ENCODE data around the gene CTDSPL2.
"Not testable (repeated sequence)": the region's sequence is repeated elsewhere in the genome, so short reads cannot be mapped to it uniquely, and the experiment has no call there.

CTDSPL2 gene

GRCh38 chr15:44542596-44542995, 115.2 kb downstream of the CTDSPL2 start:
- no peak overlapping the region for H3K27ac Mint-ChIP-seq
- peaks cover 39% of the 10 kb centered on the region for H3K36me3 Mint-ChIP-seq (ENCODE audit: low read depth)
- no peaks in the 10 kb centered on the region for H3K27me3 Mint-ChIP-seq (ENCODE audit: low read depth)
- H3K4me3 Mint-ChIP-seq = no peak overlapping the region
- peaks cover 50% of the 10 kb centered on the region for H3K4me1 Mint-ChIP-seq (ENCODE audit: low read depth)
- no peaks in the 10 kb centered on the region for H3K9me3 Mint-ChIP-seq

DNA sequence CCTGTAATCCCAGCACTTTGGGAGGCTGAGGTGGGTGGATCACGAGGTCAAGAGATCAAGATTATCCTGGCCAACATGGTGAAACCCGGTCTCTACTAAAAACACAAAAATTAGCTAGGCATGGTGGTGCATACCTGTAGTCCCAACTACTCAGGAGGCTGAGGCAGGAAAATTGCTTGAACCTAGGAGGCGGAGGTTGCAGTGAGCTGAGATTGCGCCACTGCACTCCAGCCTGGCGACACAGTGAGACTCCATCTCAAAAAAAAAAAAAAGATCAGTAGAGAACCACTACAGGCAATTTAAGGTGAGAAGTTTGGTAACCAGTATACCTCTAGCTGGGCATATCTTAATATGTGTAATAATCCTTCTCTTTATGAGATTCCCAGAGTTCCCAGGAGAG, 117.3 kb downstream of the CTDSPL2 start:
- not testable (repeated sequence) for H3K27ac Mint-ChIP-seq; H3K27me3 Mint-ChIP-seq (ENCODE audit: low read depth); H3K4me3 Mint-ChIP-seq; H3K9me3 Mint-ChIP-seq
- peaks cover 37% of the 10 kb centered on the region for H3K36me3 Mint-ChIP-seq (ENCODE audit: low read depth)
- H3K4me1 Mint-ChIP-seq (ENCODE audit: low read depth) = peaks cover 42% of the 10 kb centered on the region

DNA sequence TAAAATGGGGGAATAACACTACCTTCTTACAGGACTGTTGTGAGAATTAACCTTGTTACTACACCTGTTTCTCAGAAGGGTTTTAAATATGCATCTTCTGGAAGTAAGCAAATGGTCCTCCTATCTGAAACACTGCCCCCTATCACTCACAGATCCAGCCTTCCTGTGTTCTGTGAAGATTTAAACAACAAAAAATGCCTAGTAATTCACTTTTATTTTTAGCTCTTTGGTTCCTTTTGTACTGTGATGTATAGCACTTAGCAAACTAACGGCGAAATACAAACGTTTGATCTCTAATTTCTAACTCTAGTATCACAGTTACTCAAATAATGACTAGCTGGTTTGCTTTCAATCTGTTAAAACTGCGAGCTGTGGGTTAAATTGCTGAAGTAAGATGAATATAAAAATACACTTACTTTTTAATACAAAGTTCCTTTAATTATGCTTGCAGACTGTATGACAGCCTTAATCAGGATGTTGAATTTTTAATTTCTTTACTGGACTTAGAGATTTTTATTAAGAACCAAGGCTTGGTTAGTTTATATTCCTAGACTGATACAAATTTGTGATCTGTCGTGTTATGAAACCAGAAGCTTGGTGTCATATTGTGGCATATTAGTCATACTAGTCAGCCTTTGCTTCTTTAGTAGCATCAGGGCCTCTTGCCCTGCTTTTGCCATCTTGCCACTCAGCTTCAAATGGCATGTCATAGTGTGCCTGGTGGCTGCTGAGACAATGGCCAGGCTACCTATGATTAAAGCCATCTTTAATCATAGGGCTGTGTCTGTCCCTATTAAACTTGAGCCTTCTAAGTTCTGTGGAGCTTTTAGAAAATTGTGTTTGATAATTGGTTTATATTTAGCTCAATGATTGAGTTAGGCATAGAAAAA, 118.7 kb downstream of the CTDSPL2 start:
- Mint-ChIP-seq H3K9me3 (no peaks in the 10 kb centered on the region), H3K36me3 (ENCODE audit: low read depth) (peaks cover 36% of the 10 kb centered on the region), H3K27me3 (ENCODE audit: low read depth) (no peaks in the 10 kb centered on the region), H3K4me3 (peak overlapping the region; percentile 64), H3K27ac (peak overlapping the region; percentile 88), H3K4me1 (ENCODE audit: low read depth) (peaks cover 40% of the 10 kb centered on the region)

DNA sequence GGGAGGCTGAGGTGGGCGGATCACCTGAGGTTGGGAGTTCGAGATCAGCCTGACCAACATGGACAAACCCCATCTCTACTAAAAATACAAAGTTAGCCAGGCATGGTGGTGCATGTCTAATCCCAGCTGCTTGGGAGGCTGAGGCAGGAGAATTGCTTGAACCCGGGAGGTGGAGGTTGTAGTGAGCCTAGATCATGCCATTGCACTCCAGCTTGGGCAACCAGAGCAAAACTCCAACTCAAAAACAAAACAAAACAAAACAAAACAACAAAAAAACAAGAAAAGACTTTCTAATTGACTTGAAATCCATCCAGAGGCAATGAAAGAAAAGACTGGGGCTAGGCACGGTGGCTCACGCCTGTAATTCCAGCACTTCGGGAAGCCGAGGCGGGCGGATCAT, 121.7 kb downstream of the CTDSPL2 start:
- not testable (repeated sequence) for H3K4me3 Mint-ChIP-seq; H3K9me3 Mint-ChIP-seq; H3K27me3 Mint-ChIP-seq (ENCODE audit: low read depth); H3K27ac Mint-ChIP-seq
- Mint-ChIP-seq H3K36me3 (ENCODE audit: low read depth) (peaks cover 17% of the 10 kb centered on the region), H3K4me1 (ENCODE audit: low read depth) (peaks cover 21% of the 10 kb centered on the region)

DNA sequence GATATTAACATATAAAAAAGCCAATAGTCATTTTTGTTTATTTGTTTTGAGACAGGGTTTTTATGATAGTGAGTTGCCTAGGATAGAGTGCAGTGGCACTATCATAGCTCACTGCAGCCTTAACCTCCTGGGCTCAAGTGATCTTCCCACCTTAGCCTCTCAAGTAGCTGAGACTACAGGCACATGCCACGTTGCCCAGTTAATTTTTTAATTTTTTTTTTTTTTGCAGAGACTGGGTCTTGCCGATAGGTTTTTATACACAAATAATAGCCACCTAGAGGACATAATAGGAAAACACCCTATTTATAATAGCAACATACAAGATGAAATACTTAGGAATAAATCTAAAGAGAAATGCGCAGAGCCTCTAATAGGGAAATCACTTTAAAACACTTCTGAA, 122.8 kb downstream of the CTDSPL2 start:
- Mint-ChIP-seq H3K4me3 (no peak overlapping the region), H3K27ac (no peak overlapping the region), H3K36me3 (ENCODE audit: low read depth) (peaks cover 26% of the 10 kb centered on the region), H3K4me1 (ENCODE audit: low read depth) (peaks cover 30% of the 10 kb centered on the region), H3K9me3 (no peaks in the 10 kb centered on the region), H3K27me3 (ENCODE audit: low read depth) (no peaks in the 10 kb centered on the region)

DNA sequence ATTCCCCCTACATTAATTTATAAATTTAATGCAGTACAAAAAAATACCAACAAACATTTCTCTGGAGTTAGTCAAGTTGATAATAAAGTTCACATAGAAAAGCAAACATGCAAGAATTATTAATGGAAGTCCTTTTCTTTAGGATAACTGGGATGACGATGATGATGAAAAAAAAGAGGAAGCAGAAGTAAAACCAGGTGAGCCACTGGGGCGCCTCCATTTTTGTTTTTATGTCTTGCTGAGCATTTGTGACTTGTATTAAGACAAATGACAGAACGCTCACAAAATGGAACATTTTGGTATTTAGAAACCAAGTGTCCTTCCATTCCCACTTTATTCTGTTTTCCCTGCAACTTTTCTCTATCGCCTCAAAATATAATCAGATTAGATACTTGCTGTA, 123.3 kb downstream of the CTDSPL2 start:
- Mint-ChIP-seq H3K9me3 (no peaks in the 10 kb centered on the region), H3K27me3 (ENCODE audit: low read depth) (no peaks in the 10 kb centered on the region), H3K27ac (no peak overlapping the region), H3K4me1 (ENCODE audit: low read depth) (peaks cover 32% of the 10 kb centered on the region), H3K36me3 (ENCODE audit: low read depth) (peaks cover 31% of the 10 kb centered on the region), H3K4me3 (no peak overlapping the region)

DNA sequence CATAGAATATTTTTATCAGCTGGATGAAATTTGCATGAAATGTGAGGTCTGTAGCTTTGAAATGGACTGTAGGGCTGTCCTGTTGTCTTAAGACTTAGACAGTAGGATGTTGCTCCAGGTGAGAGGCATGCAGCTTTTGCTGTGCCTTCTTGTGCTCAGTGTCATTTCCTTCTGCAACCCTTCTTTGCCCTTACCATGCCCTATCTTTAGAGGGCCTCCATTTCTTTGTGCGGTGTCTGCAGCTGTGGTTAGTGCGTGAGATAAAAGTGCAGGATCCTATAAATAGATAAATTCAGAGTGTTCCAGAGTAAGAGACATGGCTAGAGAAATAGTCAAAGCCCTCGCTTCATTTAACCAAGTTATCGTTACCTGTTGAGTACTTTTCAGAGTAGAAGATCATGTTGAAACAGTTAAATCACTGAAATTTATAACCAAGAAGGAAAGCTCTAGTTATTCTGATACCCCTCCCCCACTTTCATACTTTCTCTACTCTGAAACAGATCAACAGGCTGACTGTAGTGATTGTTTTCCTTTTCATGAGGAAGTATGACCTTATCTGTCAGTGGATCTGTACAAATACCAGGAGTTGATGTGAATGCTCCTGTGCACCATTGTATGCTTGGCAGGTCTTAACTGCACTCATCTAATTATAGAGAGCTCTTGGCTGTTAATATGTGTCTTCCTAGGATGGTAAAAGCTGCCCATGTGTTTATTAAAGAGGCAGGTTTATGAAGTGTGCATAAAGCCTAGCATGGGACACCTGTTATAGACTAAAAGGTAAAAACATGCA, 127.7 kb downstream of the CTDSPL2 start:
- Mint-ChIP-seq H3K4me3 (no peak overlapping the region), H3K9me3 (no peaks in the 10 kb centered on the region), H3K27me3 (ENCODE audit: low read depth) (no peaks in the 10 kb centered on the region), H3K4me1 (ENCODE audit: low read depth) (peaks cover 23% of the 10 kb centered on the region), H3K27ac (peak overlapping the region; percentile 58), H3K36me3 (ENCODE audit: low read depth) (peaks cover 38% of the 10 kb centered on the region)

- peaks cover 48% of the 10 kb centered on the region for H3K36me3 Mint-ChIP-seq (ENCODE audit: low read depth)
- H3K4me3 Mint-ChIP-seq = not testable (repeated sequence)
Observed at GRCh38 chr15:44560926-44561325, 133.5 kb downstream of the CTDSPL2 start.

DNA sequence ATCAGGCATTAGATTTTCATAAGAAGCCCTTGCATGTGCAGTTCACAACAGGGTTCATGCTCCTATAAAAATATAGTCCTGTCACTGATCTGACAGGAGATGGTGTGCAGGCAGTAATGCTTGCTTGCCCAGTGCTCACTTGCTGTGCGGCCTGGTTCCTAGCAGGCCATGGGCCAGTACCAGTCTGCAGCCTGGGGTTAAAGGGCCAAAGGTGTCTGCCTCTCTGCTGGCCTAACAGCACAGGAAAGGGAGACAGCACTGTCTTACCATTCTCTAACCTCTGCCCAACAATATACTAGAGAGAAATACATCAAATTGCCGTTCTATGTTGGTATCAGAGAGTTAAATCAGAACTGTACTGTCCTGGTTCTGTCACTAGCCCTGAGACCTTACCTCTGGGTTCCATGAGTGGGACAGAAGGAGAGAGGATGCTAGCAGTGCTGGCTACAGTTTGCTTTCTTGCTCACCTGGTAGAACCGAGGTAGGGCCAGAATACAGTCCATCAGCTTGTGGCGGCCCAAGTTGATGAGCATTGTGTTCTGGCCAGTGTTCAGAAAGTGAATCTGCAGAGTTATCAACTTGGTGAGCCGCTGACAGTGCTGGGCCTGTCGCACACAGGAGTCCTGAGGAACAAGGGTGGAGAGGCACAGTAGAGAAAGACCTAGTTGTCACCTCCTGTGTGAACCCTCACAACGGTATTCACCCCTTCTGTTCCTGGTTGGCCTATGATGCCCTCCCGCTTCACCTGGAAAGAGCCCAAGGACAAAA, 138.1 kb downstream of the CTDSPL2 start:
- H3K9me3 Mint-ChIP-seq = no peaks in the 10 kb centered on the region
- H3K36me3 Mint-ChIP-seq (ENCODE audit: low read depth) = peaks cover 46% of the 10 kb centered on the region
- H3K27me3 Mint-ChIP-seq (ENCODE audit: low read depth) = no peaks in the 10 kb centered on the region
- no peak overlapping the region for H3K4me3 Mint-ChIP-seq
- H3K4me1 Mint-ChIP-seq (ENCODE audit: low read depth) = peaks cover 6% of the 10 kb centered on the region
- no peak overlapping the region for H3K27ac Mint-ChIP-seq

More at GRCh38 chr15:44560926-44561325, 133.5 kb downstream of the CTDSPL2 start:
- H3K4me1 Mint-ChIP-seq (ENCODE audit: low read depth) = peaks cover 15% of the 10 kb centered on the region
- not testable (repeated sequence) for H3K27me3 Mint-ChIP-seq (ENCODE audit: low read depth); H3K9me3 Mint-ChIP-seq
- H3K27ac Mint-ChIP-seq = peak overlapping the region; percentile 57

DNA sequence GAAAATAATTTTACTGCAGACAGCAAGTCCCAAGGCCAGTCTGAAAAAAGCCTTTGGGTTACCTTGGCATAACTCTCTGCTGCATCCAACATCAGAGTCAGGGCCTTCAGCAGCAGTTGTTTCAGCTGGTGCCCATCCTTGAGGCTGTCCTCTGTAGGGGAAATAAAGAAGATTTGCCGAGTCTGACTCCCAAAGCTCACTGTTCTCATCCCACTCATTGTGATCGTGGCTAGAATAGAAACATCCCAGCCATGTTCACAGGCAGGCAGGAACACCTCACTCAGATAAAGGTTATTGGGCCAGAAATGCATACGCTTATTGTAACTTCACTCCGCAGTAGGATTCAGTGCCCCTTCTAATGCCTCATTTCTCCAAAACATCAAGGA, 138.7 kb downstream of the CTDSPL2 start:
- Mint-ChIP-seq H3K36me3 (ENCODE audit: low read depth) (peaks cover 44% of the 10 kb centered on the region), H3K27ac (no peak overlapping the region), H3K27me3 (ENCODE audit: low read depth) (no peaks in the 10 kb centered on the region), H3K4me3 (no peak overlapping the region), H3K9me3 (no peaks in the 10 kb centered on the region), H3K4me1 (ENCODE audit: low read depth) (peaks cover under 1% of the 10 kb centered on the region)

GRCh38 chr15:44568338-44568737, 140.9 kb downstream of the CTDSPL2 start:
- Mint-ChIP-seq H3K4me1 (ENCODE audit: low read depth) (no peaks in the 10 kb centered on the region), H3K4me3 (no peak overlapping the region), H3K36me3 (ENCODE audit: low read depth) (peaks cover 39% of the 10 kb centered on the region), H3K27ac (no peak overlapping the region), H3K27me3 (ENCODE audit: low read depth) (no peaks in the 10 kb centered on the region), H3K9me3 (no peaks in the 10 kb centered on the region)

GRCh38 chr15:44569316-44569715, 141.9 kb downstream of the CTDSPL2 start:
- no peak overlapping the region for H3K27ac Mint-ChIP-seq
- H3K27me3 Mint-ChIP-seq (ENCODE audit: low read depth) = no peaks in the 10 kb centered on the region
- peaks cover 37% of the 10 kb centered on the region for H3K36me3 Mint-ChIP-seq (ENCODE audit: low read depth)
- no peaks in the 10 kb centered on the region for H3K4me1 Mint-ChIP-seq (ENCODE audit: low read depth)
- no peak overlapping the region for H3K4me3 Mint-ChIP-seq
- H3K9me3 Mint-ChIP-seq = no peaks in the 10 kb centered on the region

DNA sequence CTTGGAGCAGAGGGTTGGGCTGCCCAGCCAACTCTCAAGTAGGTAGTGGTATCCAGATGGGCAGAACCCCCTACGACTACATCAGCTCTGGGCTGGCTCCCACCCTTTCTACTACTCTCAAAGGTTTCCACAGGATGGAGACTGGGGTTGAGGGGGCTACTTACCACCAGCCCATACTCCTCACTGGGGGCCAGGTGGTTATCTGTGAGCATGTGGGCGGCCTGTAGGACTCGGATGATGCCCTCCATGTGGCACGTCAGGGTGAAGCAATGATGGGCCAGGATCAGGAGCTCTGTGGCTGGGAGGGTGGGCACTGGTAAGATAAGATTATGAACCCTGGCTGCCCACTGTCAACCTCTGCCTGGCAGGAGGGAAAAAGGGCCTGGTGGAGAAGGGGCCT, 142.9 kb downstream of the CTDSPL2 start:
- Mint-ChIP-seq H3K27me3 (ENCODE audit: low read depth) (no peaks in the 10 kb centered on the region), H3K27ac (no peak overlapping the region), H3K36me3 (ENCODE audit: low read depth) (peaks cover 35% of the 10 kb centered on the region), H3K4me3 (no peak overlapping the region), H3K4me1 (ENCODE audit: low read depth) (no peaks in the 10 kb centered on the region), H3K9me3 (no peaks in the 10 kb centered on the region)

- Mint-ChIP-seq H3K4me3 (no peak overlapping the region), H3K9me3 (no peaks in the 10 kb centered on the region), H3K27ac (no peak overlapping the region), H3K36me3 (ENCODE audit: low read depth) (peaks cover 19% of the 10 kb centered on the region), H3K4me1 (ENCODE audit: low read depth) (peaks cover 4% of the 10 kb centered on the region), H3K27me3 (ENCODE audit: low read depth) (no peaks in the 10 kb centered on the region)
Observed at GRCh38 chr15:44573386-44573785, 146.0 kb downstream of the CTDSPL2 start.

Data from T-helper 1 cell treated with Interleukin-12 subunit alpha and Interleukin-12 subunit beta and Interleukin-4 antibody, amounts not matched to agents 30 μg/mL and 1 μg/mL, for 36 hours (primary cell).